Measurements from ENCODE around the gene HEPN1. TPM values are rescaled to one million over a fixed set of nuclear protein-coding genes. Genes with fewer than 3 reads are reported as not detected.

Gene HEPN1
- total and polyA plus RNA-seq, 2 of the 4 experiments (the other 2 are of a cell fraction) = not detected

- H4K5ac ChIP-seq (ENCODE audit: low read depth, low read length) = no peak overlapping the region
- H3K18ac ChIP-seq (ENCODE audit: low read depth, low read length) = no peak overlapping the region
- no peaks in the 10 kb centered on the region for H3K9me1 ChIP-seq (ENCODE audit: insufficient read depth, low read length)
- ChIA-PET CTCF (interaction anchor here (1.5 to 1.6 kb wide), 2 partner anchors 9 to 68 kb away, joined by 5 to 6 read pairs; no protein-coding TSS in a partner anchor), POLR2A (ENCODE audit: unreplicated experiment) (no interaction called here)
- H2AK5ac ChIP-seq (ENCODE audit: low read depth, low read length) = no peak overlapping the region
- H3K14ac ChIP-seq (replicated peaks; ENCODE audit: low read depth, low read length) = no peak overlapping the region
- H2BK15ac ChIP-seq (ENCODE audit: low read depth, low read length) = no peak overlapping the region; the same call in 2 of the 3 replicates
- BruUV-seq (replicated peaks) = no TSS peak
- no peaks in the 10 kb centered on the region for H3K36me3 ChIP-seq (ENCODE audit: control insufficient read depth, insufficient read depth, low read length)
- H3K9ac ChIP-seq (ENCODE audit: low read depth, low read length) = no peak overlapping the region
- H3K79me1 ChIP-seq (ENCODE audit: low read depth in 1 of 2, low read length in 2 of 2) = no peaks in the 10 kb centered on the region
- no peaks in the 10 kb centered on the region for H3K27me3 ChIP-seq (ENCODE audit: control insufficient read depth, insufficient read depth, low read length)
- DNase-seq (no peak), ATAC-seq (ENCODE audit: low read depth) (no peak)
- no peak overlapping the region for H3K4ac ChIP-seq (ENCODE audit: low read depth, low read length)
- no peaks in the 10 kb centered on the region for H4K20me1 ChIP-seq (ENCODE audit: insufficient read depth, low read length)
- H4K91ac ChIP-seq (ENCODE audit: insufficient read depth, low read depth, low read length) = no peak overlapping the region
- H3K56ac ChIP-seq (ENCODE audit: extremely low read depth, insufficient read depth, low read length) = no peak overlapping the region
- no peaks in the 10 kb centered on the region for H3K9me3 ChIP-seq (ENCODE audit: control insufficient read depth, insufficient read depth, low read length)
- dilution Hi-C loops (cut with HindIII; ENCODE audit: low sequenced_read_pairs, unreplicated experiment) = no loop called here
- H2AFZ ChIP-seq (replicated peaks; ENCODE audit: low read length, poor library complexity) = no peak overlapping the region
- intact Hi-C loops (cut with micrococcal nuclease) = no loop called here
- no peak overlapping the region for H2BK120ac ChIP-seq (ENCODE audit: low read depth, low read length)
- no peak overlapping the region for H3K4me2 ChIP-seq (ENCODE audit: low read depth, low read length)
- in situ Hi-C loops (cut with MboI; ENCODE audit: low sequenced_read_pairs) = no loop called here
- WGBS, 2 experiments (ENCODE audit: extremely low coverage in 2 of 2, insufficient read length in 1 of 2) = no CpG with 5 or more reads among the region's 3 CpGs
- 0 out of 2 replicates have a peak, but pooled peaks cover 2% of the 10 kb centered on the region for H3K4me1 ChIP-seq (ENCODE audit: control insufficient read depth, insufficient read depth, low read length)
- H2BK5ac ChIP-seq (ENCODE audit: low read depth, low read length, poor library complexity, severe bottlenecking) = no peak overlapping the region
- no peak overlapping the region for H3K23ac ChIP-seq (ENCODE audit: low read depth, low read length)
- no peak overlapping the region for H4K8ac ChIP-seq (ENCODE audit: low read depth in 2 of 2, low read length in 2 of 2)
- no peak overlapping the region for H2BK20ac ChIP-seq (ENCODE audit: low read depth, low read length)
- H2AK9ac ChIP-seq (replicated peaks; ENCODE audit: low read depth, low read length, poor library complexity) = no peak overlapping the region
- no peak overlapping the region for H3K4me3 ChIP-seq (ENCODE audit: insufficient read depth, low read depth, low read length)
- TF ChIP-seq RCOR1 (IDR thresholded peaks at IDR 0.05; ENCODE audit: insufficient replicate concordance, low read length) (no peak), USF2 (IDR thresholded peaks at IDR 0.05; ENCODE audit: low read depth, low read length) (no peak), SMC3 (IDR thresholded peaks at IDR 0.05; ENCODE audit: low read depth, low read length) (no peak), MXI1 (IDR thresholded peaks at IDR 0.05; ENCODE audit: borderline replicate concordance, low read depth, low read length) (no peak), CHD1 (IDR thresholded peaks at IDR 0.05; ENCODE audit: low read depth, low read length) (no peak), CEBPB (IDR thresholded peaks at IDR 0.05; ENCODE audit: low read depth, low read length) (no peak), MAFK (IDR thresholded peaks at IDR 0.05; ENCODE audit: low read depth, low read length) (no peak), ELK1 (IDR thresholded peaks at IDR 0.05; ENCODE audit: borderline replicate concordance, low read depth, low read length) (no peak), MAZ (IDR thresholded peaks at IDR 0.05; ENCODE audit: borderline replicate concordance, low read depth, low read length) (no peak), POLR2A (IDR thresholded peaks at IDR 0.05; ENCODE audit: low read depth, low read length) (no peak), CTCF (conservative IDR thresholded peaks at IDR 0.05; ENCODE audit: low read depth, low read length) (no peak), RFX5 (IDR thresholded peaks at IDR 0.05; ENCODE audit: low read depth, low read length) (no peak), FOS (IDR thresholded peaks at IDR 0.05; ENCODE audit: low read depth, low read length) (no peak), BHLHE40 (IDR thresholded peaks at IDR 0.05; ENCODE audit: low read depth, low read length) (no peak), NFE2L2 (IDR thresholded peaks at IDR 0.05; ENCODE audit: low read depth, low read length) (no peak), RAD21 (IDR thresholded peaks at IDR 0.05; ENCODE audit: low read length) (no peak)
- no peak overlapping the region for H3K27ac ChIP-seq (ENCODE audit: insufficient read depth, low read length)
These were observed 25.5 kb downstream of the HEPN1 start for GRCh38 chr11:124944565-124944964.

Data from IMR-90 (cell line).